ENCODE data around the gene NPNT.

Gene NPNT

DNA sequence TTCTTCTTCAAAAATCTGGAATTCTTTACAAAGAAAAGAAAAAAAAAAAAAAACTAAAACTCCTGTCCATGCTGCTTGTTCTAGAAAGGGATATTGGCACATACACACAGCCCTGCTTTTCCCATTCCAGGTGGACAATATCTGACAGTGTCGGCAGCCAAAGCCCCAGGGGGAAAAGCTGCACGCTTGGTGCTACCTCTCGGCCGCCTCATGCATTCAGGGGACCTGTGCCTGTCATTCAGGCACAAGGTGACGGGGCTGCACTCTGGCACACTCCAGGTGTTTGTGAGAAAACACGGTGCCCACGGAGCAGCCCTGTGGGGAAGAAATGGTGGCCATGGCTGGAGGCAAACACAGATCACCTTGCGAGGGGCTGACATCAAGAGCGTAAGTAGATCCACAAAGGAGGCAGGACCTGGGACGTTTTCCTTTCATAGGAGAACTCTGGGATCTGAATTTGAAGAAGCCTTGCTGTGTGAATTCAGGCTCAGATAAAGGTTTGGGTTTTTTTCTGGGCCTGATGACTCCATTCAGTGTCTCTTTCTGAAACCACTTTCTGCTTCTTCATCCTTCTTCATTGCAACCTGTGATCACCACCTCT is 71.9 kb downstream of the NPNT start:
- DNase-seq (ENCODE audit: low read depth, low spot score): no peak
- H3K27ac ChIP-seq: no peak overlapping the region

GRCh38 chr4:105969575-105969974 is 74.3 kb downstream of the NPNT start:
- DNase-seq (ENCODE audit: low read depth, low spot score): no peak
- H3K27ac ChIP-seq: no peak overlapping the region

- no peak for DNase-seq (ENCODE audit: low read depth, low spot score)
- no peak overlapping the region for H3K27ac ChIP-seq
Measured at GRCh38 chr4:105970371-105970770, 75.1 kb downstream of the NPNT start.

DNA sequence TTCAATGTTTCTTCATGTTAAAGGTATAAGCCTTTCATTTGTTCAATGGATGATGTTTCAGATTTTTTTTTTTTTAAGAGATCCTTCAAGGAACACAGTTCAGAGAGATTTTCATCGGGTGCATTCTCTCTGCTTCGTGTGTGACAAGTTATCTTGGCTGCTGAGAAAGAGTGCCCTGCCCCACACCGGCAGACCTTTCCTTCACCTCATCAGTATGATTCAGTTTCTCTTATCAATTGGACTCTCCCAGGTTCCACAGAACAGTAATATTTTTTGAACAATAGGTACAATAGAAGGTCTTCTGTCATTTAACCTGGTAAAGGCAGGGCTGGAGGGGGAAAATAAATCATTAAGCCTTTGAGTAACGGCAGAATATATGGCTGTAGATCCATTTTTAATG is 75.8 kb downstream of the NPNT start:
- no peak for DNase-seq (ENCODE audit: low read depth, low spot score)
- H3K27ac ChIP-seq: no peak overlapping the region

GRCh38 chr4:105972946-105973621 is 77.8 kb downstream of the NPNT start:
- no peak for DNase-seq (ENCODE audit: low read depth, low spot score)
- H3K27ac ChIP-seq: no peak overlapping the region

GRCh38 chr4:105976915-105977314 is 81.6 kb downstream of the NPNT start:
- DNase-seq (ENCODE audit: low read depth, low spot score): no peak
- no peak overlapping the region for H3K27ac ChIP-seq

DNA sequence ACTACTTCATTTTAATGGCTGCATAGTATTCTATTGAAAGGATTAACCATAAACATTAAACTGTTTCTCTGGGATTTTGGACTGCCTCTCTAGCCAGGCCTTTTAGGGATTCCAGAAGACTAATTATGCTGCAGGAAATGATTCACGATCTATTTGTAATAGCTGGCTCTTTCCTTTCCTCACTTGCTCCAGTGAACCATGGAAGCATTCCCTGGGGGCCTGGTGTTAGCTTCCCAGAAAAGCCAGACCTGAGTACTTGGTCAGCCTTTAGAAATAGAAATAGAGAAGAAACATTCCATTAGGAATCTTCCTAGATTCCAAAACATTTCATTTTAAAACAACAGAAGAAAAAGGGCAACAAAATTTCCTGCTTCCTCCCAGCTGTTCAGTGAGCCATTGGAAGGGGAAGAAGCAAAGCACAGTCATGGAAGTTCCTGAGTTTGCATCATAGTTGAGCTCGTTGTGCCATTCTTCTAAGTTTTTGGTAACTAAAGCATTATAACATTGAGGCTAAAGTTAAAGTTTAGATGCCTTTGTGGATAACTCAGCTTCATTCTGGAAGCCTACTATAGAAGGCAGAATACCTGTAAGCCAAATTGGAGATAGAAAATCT is 83.5 kb downstream of the NPNT start:
- DNase-seq (ENCODE audit: low read depth, low spot score): no peak
- peak overlapping the region; percentile 54 for H3K27ac ChIP-seq

DNA sequence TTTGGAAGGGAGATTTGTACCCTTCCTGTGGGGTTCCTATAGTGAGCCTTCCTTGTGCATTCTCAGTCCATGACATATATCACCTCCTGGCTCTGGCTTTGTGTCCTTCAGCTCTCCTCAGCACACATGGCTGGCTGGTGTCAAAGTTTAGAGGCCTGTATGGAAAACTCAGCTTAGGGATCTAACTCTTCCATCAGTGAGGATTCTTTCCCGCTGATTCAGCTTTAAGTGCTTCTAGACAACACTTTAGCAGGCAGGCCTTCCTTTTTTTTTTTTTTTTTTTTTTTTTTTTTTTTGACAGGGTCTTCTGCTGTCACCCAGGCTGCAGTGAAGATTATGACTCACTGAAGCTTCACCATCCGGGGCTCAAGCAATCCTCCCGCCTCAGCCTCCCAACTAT is 84.2 kb downstream of the NPNT start:
- H3K27ac ChIP-seq: no peak overlapping the region
- DNase-seq (ENCODE audit: low read depth, low spot score): no peak

DNA sequence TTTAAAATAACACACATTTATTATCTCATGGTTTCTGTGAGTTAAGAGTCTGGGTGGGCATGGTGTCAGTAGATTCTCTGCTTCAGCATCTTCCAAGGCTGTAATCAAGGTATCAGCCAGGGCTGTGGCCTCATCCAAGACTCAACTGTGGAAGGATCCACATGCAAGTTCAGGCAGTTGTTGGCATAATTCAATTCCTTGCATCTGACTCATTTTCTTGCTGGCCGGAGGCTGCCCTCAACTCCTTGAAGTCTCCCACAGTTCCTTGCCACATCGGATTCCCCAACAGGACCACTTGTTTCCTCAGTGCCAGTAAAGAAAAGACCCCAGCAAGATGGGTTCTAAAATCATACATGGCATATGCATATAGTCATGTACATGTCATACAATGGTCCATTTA is 93.4 kb downstream of the NPNT start:
- no peak overlapping the region for H3K27ac ChIP-seq
- no peak for DNase-seq (ENCODE audit: low read depth, low spot score)

DNA sequence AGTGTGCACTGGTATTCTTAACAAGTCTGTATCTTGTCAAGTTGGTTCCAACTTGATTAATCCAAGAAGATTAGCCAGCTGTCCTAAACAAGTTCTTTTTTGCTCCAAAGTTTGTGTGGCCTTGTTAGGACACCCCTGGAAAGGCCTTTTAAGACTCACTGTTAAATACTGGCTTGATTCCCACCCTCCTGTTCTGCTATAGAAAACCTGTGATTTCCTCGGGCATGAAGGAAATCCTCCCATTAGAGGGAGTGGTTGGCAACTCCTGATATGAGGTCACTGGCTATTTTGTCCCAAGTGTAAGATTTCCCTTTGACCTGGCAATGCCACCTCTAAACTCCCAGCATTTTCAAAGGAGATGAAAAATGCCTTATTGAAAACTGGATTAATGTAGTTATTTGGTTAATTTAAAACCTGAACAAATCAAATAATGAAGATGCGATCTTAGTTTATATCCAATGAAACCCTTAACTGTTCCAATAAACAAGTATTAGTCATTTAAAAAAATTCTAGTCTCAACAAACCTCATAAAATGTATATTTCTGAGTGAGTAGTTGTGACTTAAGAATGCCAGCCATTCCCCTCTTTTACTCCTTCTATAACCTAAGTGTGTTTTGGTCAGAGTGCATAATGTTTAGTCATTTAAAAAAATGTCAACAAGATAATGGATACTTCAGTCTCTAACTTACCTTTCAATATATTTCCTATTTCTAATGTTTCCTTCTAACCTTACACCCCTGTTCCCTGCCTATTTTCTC is 94.4 kb downstream of the NPNT start:
- peak overlapping the region; percentile 77 for H3K27ac ChIP-seq
- no peak for DNase-seq (ENCODE audit: low read depth, low spot score)

- DNase-seq (ENCODE audit: low read depth, low spot score): peak; percentile 88
- peak overlapping the region; percentile 77 for H3K27ac ChIP-seq
Measured at GRCh38 chr4:105990933-105991332, 95.7 kb downstream of the NPNT start.

DNA sequence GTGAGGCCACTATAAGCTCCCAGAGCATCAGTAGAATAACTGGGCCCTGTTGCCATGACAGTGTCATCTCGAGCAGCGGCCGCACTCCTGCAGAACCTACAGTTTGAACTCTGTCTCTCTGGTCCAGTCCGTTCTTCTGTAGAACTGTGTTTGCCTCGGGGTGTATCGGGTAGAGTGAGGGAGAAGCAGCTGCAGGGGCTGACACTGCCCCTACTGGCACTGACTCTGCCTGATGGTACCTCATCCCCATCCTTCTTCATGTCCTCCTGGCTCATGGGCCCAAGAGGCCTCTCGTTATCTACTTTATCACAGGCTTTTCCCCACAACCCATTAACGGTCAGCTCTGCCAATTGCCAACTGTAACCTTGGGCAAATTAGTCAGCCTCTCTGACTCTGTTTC is 96.5 kb downstream of the NPNT start:
- DNase-seq (ENCODE audit: low read depth, low spot score): no peak
- H3K27ac ChIP-seq: peak overlapping the region; percentile 77

- peak overlapping the region; percentile 77 for H3K27ac ChIP-seq
- no peak for DNase-seq (ENCODE audit: low read depth, low spot score)
Measured at GRCh38 chr4:105992641-105993305, 97.5 kb downstream of the NPNT start.

DNA sequence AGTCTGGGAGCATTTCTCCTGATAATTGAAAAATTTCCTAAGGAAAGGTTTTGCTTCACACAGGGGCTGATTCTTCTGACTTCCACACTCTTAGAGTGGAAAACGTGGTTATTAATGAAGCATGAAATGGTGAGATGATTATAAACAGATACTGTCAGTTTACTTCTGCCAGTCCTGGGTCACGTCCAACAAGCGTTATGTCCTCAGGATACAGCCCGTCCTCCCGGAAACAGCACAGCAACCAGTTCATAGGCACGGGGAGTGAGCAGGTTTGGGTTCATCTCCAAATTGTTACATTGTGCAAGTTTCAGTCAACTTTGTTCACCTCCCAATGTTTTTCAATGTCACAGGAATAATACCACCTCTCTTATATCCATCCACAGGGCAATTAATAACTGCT is 98.8 kb downstream of the NPNT start:
- no peak for DNase-seq (ENCODE audit: low read depth, low spot score)
- no peak overlapping the region for H3K27ac ChIP-seq

DNA sequence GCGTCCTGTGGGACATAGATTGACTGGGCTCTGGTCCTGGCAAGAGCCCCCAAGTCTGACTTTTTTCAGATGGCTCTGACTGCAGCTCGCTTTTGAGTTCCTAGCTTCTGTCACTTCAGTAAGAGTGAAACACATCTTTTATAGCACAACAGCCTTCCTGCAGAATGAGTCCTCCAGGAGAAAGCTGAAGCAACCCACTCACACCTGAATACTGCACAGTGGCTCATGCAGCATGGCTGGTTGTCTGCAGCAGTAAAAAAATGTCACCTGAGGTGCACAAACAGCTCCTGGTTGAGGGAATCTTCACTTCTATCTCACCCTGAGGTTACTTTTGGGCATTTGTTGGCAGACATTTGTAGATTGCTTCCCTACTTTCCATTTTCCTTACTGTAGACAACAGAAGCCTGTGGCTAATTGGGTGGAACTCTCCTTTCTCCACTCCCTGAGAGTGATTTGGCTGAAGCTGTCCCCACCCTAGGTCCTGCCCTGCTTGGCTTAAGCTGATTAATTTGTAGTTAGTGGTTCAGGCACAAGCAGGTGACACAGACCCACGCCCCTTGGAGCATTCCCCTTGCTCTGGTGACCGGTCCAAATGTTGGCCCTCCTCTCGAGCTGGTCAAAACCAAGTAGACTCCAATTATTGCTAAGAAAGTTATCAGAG is 99.7 kb downstream of the NPNT start:
- DNase-seq (ENCODE audit: low read depth, low spot score): no peak
- H3K27ac ChIP-seq: no peak overlapping the region

DNA sequence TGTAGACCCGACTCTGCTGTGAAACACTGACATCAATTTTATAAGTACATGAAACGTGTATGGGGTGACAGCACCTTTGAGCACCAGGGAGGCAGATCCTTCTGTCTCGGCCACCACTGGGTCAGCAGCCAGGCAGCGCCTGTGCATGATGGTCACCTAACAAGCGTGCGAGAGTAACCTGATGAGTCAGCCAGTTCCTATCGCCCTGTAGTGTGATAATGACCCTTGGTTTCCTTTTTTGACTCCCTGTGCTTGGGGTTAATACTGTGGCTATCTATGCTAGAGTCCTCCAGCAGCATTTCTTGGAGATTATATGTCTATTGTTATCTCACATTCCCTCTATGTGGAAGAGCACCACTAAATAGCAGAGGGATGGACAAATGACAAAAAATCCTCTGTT is 101.6 kb downstream of the NPNT start:
- no peak overlapping the region for H3K27ac ChIP-seq
- DNase-seq (ENCODE audit: low read depth, low spot score): no peak

GRCh38 chr4:105998171-105999063 is 103.1 kb downstream of the NPNT start:
- no peak for DNase-seq (ENCODE audit: low read depth, low spot score)

DNA sequence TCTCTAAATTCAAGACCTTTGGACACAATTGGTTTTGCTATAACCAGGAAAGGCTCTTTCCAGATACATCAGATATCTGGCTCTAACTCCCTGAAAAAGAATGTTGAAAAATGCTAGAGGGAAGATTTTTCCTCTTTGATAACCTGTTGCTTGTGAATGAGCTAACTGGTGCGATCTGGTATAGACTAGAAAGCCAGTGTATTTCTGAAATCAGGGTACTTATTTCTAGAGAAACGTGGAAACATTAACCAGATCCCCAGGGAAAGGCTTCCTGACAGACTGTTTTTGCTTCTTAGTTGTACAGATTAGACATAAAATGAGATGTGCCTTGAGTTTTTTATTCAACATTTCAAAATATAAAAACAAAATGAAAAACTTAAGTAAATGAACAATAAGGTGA is 107.7 kb downstream of the NPNT start:
- no peak overlapping the region for H3K27ac ChIP-seq
- no peak for DNase-seq (ENCODE audit: low read depth, low spot score)

More at GRCh38 chr4:105998171-105999063, 103.1 kb downstream of the NPNT start:
- no peak overlapping the region for H3K27ac ChIP-seq

GRCh38 chr4:106010761-106011160 is 115.5 kb downstream of the NPNT start:
- DNase-seq (ENCODE audit: low read depth, low spot score): no peak
- H3K27ac ChIP-seq: no peak overlapping the region
